Neural cell (in vitro differentiated cells): Measurements from ENCODE around the gene PLXNA4. TPM values are rescaled to one million over a fixed set of nuclear protein-coding genes. Genes with fewer than 3 reads are reported as not detected.

Source experiments
- H2AFZ ChIP-seq: fragments of 200-600, 300-800 bp; sonication (generic), shearing (Covaris generic); 2 replicates; pipeline ENCODE4 v1.6.0; 2014; ENCODE audit warnings: low read depth, mild to moderate bottlenecking, antibody characterized with exemption, low read length, moderate library complexity
- H3F3A ChIP-seq: fragments of 200-600 bp; shearing (Covaris generic); 2 replicates; pipeline ENCODE4 v1.6.1; 2016; ENCODE audit warnings: mild to moderate bottlenecking, moderate library complexity, mixed read lengths, antibody characterized with exemption, low read length; ENCODE audit not compliant: insufficient read depth, poor library complexity, severe bottlenecking
- H3K27ac ChIP-seq: fragments of 200-600, 300-800 bp; sonication (generic), shearing (Covaris generic); 2 replicates; pipeline ENCODE4 v1.5.1; 2014; ENCODE audit warnings: mild to moderate bottlenecking, low read length, moderate library complexity
- H3K27me3 ChIP-seq: fragments of 300-800, 200-600 bp; sonication (generic), shearing (Covaris generic); 2 replicates; pipeline ENCODE4 v1.6.0; 2014; ENCODE audit warnings: mild to moderate bottlenecking, low read depth, low read length, moderate library complexity; ENCODE audit not compliant: insufficient read depth
- H3K36me3 ChIP-seq: fragments of 300-800, 200-600 bp; sonication (generic), shearing (Covaris generic); 2 replicates; pipeline ENCODE4 v1.5.1; 2014; ENCODE audit warnings: mild to moderate bottlenecking, antibody characterized with exemption, low read length, moderate library complexity; ENCODE audit not compliant: insufficient read depth
- H3K4me2 ChIP-seq: fragments of 300-800, 200-600 bp; sonication (generic), shearing (Covaris generic); 2 replicates; pipeline ENCODE4 v1.6.0; 2014; ENCODE audit warnings: mild to moderate bottlenecking, low read length
- H3K4me3 ChIP-seq: fragments of 300-800, 200-600 bp; sonication (generic), shearing (Covaris generic); 2 replicates; pipeline ENCODE4 v1.5.1; 2014; ENCODE audit warnings: mild to moderate bottlenecking, low read length, moderate library complexity
- H3K79me2 ChIP-seq: fragments of 200-600 bp; shearing (Covaris generic); replicated peaks from 2 replicates; pipeline ENCODE4 v1.6.0; 2014; ENCODE audit warnings: mild to moderate bottlenecking, low read length, moderate library complexity; ENCODE audit not compliant: insufficient read depth
- H3K9ac ChIP-seq: fragments of 300-800, 200-600 bp; sonication (generic), shearing (Covaris generic); 2 replicates; pipeline ENCODE4 v1.6.1; 2016; ENCODE audit warnings: mild to moderate bottlenecking, low read length, mixed read lengths
- H3K9me2 ChIP-seq: fragments of 200-600 bp; shearing (Covaris generic); 2 replicates; pipeline ENCODE4 v1.6.1; 2016; ENCODE audit warnings: mild to moderate bottlenecking, low read length, mixed read lengths; ENCODE audit not compliant: insufficient read depth
- H3K9me3 ChIP-seq: fragments of 200-600, 300-800 bp; sonication (generic), shearing (Covaris generic); 2 replicates; pipeline ENCODE4 v1.6.1; 2016; ENCODE audit warnings: mild to moderate bottlenecking, mixed run types, low read length, moderate library complexity, mixed read lengths
- H4K20me1 ChIP-seq: fragments of 200-600 bp; shearing (Covaris generic); 2 replicates; pipeline ENCODE4 v1.6.1; 2016; ENCODE audit warnings: mild to moderate bottlenecking, mixed run types; ENCODE audit not compliant: insufficient read depth
- EP300 ChIP-seq: fragments of 450-650 bp; conservative IDR thresholded peaks from 2 replicates; pipeline ENCODE4 v1.6.1; 2014; ENCODE audit warnings: antibody characterized with exemption, mild to moderate bottlenecking, moderate library complexity; ENCODE audit not compliant: poor library complexity, severe bottlenecking
- EZH2 ChIP-seq: fragments of 200-600, 300-800 bp; shearing (Covaris generic), sonication (generic); IDR thresholded peaks from 2 replicates; pipeline ENCODE4 v1.6.1; 2014; ENCODE audit warnings: antibody characterized with exemption, low read length, borderline replicate concordance, mild to moderate bottlenecking; ENCODE audit not compliant: insufficient read depth, poor library complexity, severe bottlenecking
- MXI1 ChIP-seq: fragments of 450-650 bp; conservative IDR thresholded peaks from 2 replicates; pipeline ENCODE4 v1.6.1; 2014; ENCODE audit warnings: antibody characterized with exemption, mild to moderate bottlenecking; ENCODE audit not compliant: poor library complexity, severe bottlenecking
- POLR2AphosphoS5 ChIP-seq: IDR thresholded peaks from 2 replicates; pipeline ENCODE4 v1.6.1; 2012
- RAD21 ChIP-seq: fragments of 450-650 bp; conservative IDR thresholded peaks from 2 replicates; pipeline ENCODE4 v1.6.1; 2014; ENCODE audit warnings: antibody characterized with exemption, mild to moderate bottlenecking, moderate library complexity
- REST ChIP-seq: IDR thresholded peaks from 2 replicates; pipeline ENCODE4 v1.6.1; 2012; ENCODE audit warnings: borderline replicate concordance
- SMC3 ChIP-seq: fragments of 450-650 bp; conservative IDR thresholded peaks from 2 replicates; pipeline ENCODE4 v1.6.1; 2014; ENCODE audit warnings: antibody characterized with exemption, mild to moderate bottlenecking, moderate library complexity; ENCODE audit not compliant: poor library complexity
- TAF1 ChIP-seq: IDR thresholded peaks from 2 replicates; pipeline ENCODE4 v1.6.1; 2012; ENCODE audit warnings: low read depth
- polyA plus RNA-seq: library from polyadenylated mRNA; depleted of rRNA; stranded (reverse); fragments of >200 nt; gene quantifications from 2 replicates; pipeline ENCODE4 v1.2.3, GENCODE V29; 2014
- TF ChIP-seq, protein P1 (sequence below): fragments of 450-650 bp; IDR thresholded peaks from 2 replicates; pipeline ENCODE4 v1.5.1; 2014; ENCODE audit warnings: antibody characterized with exemption, mild to moderate bottlenecking, moderate library complexity; ENCODE audit not compliant: poor library complexity, severe bottlenecking

PLXNA4 gene
- polyA plus RNA-seq, 1 donor from 2014 or later: 7.2 TPM

- no peak overlapping the region for H3K27ac ChIP-seq
- no peak overlapping the region for H3K4me2 ChIP-seq
- H2AFZ ChIP-seq: no peak overlapping the region
- no peak overlapping the region for H3K4me3 ChIP-seq
- H3K9me2 ChIP-seq: no peaks in the 10 kb centered on the region
- no peaks in the 10 kb centered on the region for H3K9me3 ChIP-seq
- H3K36me3 ChIP-seq: no peaks in the 10 kb centered on the region
- H3K9ac ChIP-seq: no peak overlapping the region
- H3F3A ChIP-seq: no peaks in the 10 kb centered on the region
- H3K27me3 ChIP-seq: no peaks in the 10 kb centered on the region
- H3K79me2 ChIP-seq: no peaks in the 10 kb centered on the region
- TF ChIP-seq MXI1: no peak
- no peak for TF ChIP-seq TAF1
- TF ChIP-seq SMC3: no peak
- no peak for TF ChIP-seq POLR2AphosphoS5
- TF ChIP-seq EP300: no peak
- no peak for TF ChIP-seq EZH2
- TF ChIP-seq, protein P1, sequence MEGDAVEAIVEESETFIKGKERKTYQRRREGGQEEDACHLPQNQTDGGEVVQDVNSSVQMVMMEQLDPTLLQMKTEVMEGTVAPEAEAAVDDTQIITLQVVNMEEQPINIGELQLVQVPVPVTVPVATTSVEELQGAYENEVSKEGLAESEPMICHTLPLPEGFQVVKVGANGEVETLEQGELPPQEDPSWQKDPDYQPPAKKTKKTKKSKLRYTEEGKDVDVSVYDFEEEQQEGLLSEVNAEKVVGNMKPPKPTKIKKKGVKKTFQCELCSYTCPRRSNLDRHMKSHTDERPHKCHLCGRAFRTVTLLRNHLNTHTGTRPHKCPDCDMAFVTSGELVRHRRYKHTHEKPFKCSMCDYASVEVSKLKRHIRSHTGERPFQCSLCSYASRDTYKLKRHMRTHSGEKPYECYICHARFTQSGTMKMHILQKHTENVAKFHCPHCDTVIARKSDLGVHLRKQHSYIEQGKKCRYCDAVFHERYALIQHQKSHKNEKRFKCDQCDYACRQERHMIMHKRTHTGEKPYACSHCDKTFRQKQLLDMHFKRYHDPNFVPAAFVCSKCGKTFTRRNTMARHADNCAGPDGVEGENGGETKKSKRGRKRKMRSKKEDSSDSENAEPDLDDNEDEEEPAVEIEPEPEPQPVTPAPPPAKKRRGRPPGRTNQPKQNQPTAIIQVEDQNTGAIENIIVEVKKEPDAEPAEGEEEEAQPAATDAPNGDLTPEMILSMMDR: no peak
- TF ChIP-seq RAD21: no peak
- TF ChIP-seq REST: no peak
- no peaks in the 10 kb centered on the region for H4K20me1 ChIP-seq
Observed at GRCh38 chr7:132322970-132323369, 253.3 kb downstream of the PLXNA4 start.

GRCh38 chr7:132321387-132321786, 254.9 kb downstream of the PLXNA4 start:
- no peak overlapping the region for H3K9ac ChIP-seq
- no peak overlapping the region for H3K4me2 ChIP-seq
- H3K27me3 ChIP-seq: no peaks in the 10 kb centered on the region
- no peaks in the 10 kb centered on the region for H3F3A ChIP-seq
- no peaks in the 10 kb centered on the region for H3K36me3 ChIP-seq
- H3K4me3 ChIP-seq: no peak overlapping the region
- H2AFZ ChIP-seq: no peak overlapping the region
- no peak overlapping the region for H3K27ac ChIP-seq
- H3K9me3 ChIP-seq: no peaks in the 10 kb centered on the region
- H3K9me2 ChIP-seq: no peaks in the 10 kb centered on the region
- no peaks in the 10 kb centered on the region for H3K79me2 ChIP-seq
- TF ChIP-seq TAF1 (no peak), REST (no peak), MXI1 (no peak), POLR2AphosphoS5 (no peak), EP300 (no peak), EZH2 (no peak), RAD21 (no peak)
- TF ChIP-seq, protein P1: no peak
- no peaks in the 10 kb centered on the region for H4K20me1 ChIP-seq
